ENCODE data around the gene SLC25A5. TPM values are rescaled to one million over a fixed set of nuclear protein-coding genes. Genes with fewer than 3 reads are reported as not detected.
"Not testable (repeated sequence)": the region's sequence is repeated elsewhere in the genome, so short reads cannot be mapped to it uniquely, and the experiment has no call there.

Gene SLC25A5
- total and polyA plus RNA-seq, 4 donors, result 191 to 304 (median 207) TPM

DNA sequence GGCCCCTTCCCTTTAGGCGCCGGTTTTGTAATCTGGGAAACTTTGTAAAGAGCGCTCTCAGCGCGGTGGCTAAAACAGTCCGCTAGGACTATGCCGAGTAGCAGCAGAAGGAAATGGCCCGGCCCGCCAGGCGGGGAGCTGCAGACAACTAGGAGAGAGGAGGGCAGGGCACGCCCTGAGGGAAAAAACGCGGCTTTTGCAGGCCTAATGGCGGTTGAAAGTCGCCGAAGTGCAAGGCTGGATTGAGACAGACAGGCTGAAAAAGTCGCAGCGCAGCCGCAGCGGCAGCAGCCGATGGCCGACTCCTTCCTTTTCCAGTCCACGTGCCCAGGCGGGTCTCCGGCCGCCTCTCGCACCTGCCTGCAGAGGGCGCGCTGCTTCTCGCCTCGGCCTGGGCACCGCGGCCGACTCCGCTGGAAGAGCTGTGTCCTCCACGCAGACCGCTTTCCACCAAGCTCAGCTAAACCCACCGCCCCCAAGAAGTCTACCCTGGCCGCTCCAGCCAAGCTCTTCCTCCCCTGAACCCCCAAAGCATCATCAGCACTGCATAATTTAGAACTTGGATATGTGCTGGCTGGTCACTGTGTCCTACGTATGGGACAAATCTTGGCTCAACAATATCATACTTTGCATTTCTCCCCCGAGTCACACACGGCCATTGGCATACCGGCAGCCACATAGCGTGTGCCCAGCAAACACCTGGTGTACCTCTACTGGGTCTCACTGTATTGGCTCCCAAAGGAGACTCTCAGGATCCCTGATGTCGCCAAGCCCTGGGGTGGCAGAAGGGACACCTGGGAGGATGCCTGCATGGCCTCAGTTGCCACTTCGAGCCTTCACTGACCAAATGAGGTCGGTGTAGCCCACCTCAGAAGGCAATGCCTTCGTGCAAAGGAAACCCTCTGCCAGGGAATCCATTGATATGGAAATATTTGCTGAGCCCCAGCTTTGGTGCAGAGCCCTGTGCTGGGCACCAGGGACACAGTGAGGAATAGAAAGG lies 14.5 kb downstream of the SLC25A5 start:
- peak overlapping the region; percentile 72 to 84 for H3K27ac ChIP-seq (ENCODE audit: low read depth in 1 of 2, low read length in 2 of 2)
- H3K27me3 ChIP-seq (ENCODE audit: control insufficient read depth in 4 of 4, insufficient read depth in 4 of 4, low read length in 3 of 4), result no peaks in the 10 kb centered on the region
- peak; percentile 69 for DNase-seq (ENCODE audit: low spot score)
- H3K4me1 ChIP-seq (ENCODE audit: control insufficient read depth in 4 of 4, insufficient read depth in 4 of 4, low read length in 3 of 4), result peaks cover 3 to 33% (median 23%) of the 10 kb centered on the region in 4 donors
- 13% methylated on average over 48 of the region's 48 CpGs for WGBS
- TF ChIP-seq RXRA (IDR thresholded peaks at IDR 0.05), result peak in 1 of 2 donors; percentile 10
- TF ChIP-seq, protein P1, sequence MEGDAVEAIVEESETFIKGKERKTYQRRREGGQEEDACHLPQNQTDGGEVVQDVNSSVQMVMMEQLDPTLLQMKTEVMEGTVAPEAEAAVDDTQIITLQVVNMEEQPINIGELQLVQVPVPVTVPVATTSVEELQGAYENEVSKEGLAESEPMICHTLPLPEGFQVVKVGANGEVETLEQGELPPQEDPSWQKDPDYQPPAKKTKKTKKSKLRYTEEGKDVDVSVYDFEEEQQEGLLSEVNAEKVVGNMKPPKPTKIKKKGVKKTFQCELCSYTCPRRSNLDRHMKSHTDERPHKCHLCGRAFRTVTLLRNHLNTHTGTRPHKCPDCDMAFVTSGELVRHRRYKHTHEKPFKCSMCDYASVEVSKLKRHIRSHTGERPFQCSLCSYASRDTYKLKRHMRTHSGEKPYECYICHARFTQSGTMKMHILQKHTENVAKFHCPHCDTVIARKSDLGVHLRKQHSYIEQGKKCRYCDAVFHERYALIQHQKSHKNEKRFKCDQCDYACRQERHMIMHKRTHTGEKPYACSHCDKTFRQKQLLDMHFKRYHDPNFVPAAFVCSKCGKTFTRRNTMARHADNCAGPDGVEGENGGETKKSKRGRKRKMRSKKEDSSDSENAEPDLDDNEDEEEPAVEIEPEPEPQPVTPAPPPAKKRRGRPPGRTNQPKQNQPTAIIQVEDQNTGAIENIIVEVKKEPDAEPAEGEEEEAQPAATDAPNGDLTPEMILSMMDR (IDR thresholded peaks at IDR 0.05; ENCODE audit: low read depth, low read length, missing input control), result peak; percentile 59
- TF ChIP-seq YY1 (IDR thresholded peaks at IDR 0.05), result peak; percentile 90
- TF ChIP-seq JUND (IDR thresholded peaks at IDR 0.05), result no peak
- TF ChIP-seq RAD21 (IDR thresholded peaks at IDR 0.05), result peak; percentile 44 to 68
- TF ChIP-seq, protein P2, sequence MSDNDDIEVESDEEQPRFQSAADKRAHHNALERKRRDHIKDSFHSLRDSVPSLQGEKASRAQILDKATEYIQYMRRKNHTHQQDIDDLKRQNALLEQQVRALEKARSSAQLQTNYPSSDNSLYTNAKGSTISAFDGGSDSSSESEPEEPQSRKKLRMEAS (IDR thresholded peaks at IDR 0.05), result peak; percentile 49
- H3K9ac ChIP-seq (ENCODE audit: low read depth in 1 of 2, low read length in 2 of 2), result peak overlapping the region; percentile 41 to 47
- H3K36me3 ChIP-seq (ENCODE audit: control insufficient read depth in 4 of 4, insufficient read depth in 3 of 4, low read depth in 1 of 4, low read length in 3 of 4), result no peaks in the 10 kb centered on the region
- peak overlapping the region in 2 of 3 donors; percentile 42 to 47 for H3K4me3 ChIP-seq (ENCODE audit: low read depth in 1 of 3, low read length in 3 of 3)
- H3K9me3 ChIP-seq (ENCODE audit: control insufficient read depth in 4 of 4, low read length in 3 of 4), result no peaks in the 10 kb centered on the region

DNA sequence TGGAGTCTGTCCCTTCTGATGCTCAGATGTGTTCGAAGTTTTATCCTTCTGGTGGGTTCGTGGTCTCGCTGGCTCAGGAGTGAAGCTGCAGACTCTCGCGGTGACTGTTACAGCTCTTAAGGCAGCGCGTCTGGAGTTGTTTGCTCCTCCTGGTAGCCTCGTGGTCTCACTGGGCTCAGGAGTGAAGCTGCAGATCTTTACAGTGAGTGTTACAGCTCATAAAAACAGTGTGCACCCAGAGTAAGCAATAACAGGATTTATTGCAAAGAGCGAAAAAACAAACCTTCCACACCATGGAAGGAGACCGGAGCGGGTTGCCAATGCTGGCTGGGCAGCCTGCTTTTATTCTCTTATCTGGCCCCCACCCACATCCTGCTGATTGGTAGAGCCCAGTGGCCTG lies 18.5 kb downstream of the SLC25A5 start:
- no peaks in the 10 kb centered on the region for H3K36me3 ChIP-seq (ENCODE audit: control insufficient read depth in 4 of 4, insufficient read depth in 3 of 4, low read depth in 1 of 4, low read length in 3 of 4)
- peaks cover 2 to 13% (median 9%) of the 10 kb centered on the region in 4 donors for H3K4me1 ChIP-seq (ENCODE audit: control insufficient read depth in 4 of 4, insufficient read depth in 4 of 4, low read length in 3 of 4)
- no peak overlapping the region for H3K9ac ChIP-seq (ENCODE audit: low read depth in 1 of 2, low read length in 2 of 2)
- H3K27ac ChIP-seq (ENCODE audit: low read depth in 1 of 2, low read length in 2 of 2), result no peak overlapping the region
- no peaks in the 10 kb centered on the region for H3K27me3 ChIP-seq (ENCODE audit: control insufficient read depth in 4 of 4, insufficient read depth in 4 of 4, low read length in 3 of 4)
- TF ChIP-seq, protein P3, sequence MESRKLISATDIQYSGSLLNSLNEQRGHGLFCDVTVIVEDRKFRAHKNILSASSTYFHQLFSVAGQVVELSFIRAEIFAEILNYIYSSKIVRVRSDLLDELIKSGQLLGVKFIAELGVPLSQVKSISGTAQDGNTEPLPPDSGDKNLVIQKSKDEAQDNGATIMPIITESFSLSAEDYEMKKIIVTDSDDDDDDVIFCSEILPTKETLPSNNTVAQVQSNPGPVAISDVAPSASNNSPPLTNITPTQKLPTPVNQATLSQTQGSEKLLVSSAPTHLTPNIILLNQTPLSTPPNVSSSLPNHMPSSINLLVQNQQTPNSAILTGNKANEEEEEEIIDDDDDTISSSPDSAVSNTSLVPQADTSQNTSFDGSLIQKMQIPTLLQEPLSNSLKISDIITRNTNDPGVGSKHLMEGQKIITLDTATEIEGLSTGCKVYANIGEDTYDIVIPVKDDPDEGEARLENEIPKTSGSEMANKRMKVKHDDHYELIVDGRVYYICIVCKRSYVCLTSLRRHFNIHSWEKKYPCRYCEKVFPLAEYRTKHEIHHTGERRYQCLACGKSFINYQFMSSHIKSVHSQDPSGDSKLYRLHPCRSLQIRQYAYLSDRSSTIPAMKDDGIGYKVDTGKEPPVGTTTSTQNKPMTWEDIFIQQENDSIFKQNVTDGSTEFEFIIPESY (IDR thresholded peaks at IDR 0.05), result no peak
- no peak for TF ChIP-seq EGR1 (IDR thresholded peaks at IDR 0.05; ENCODE audit: low read depth in 2 of 2)
- TF ChIP-seq RXRA (IDR thresholded peaks at IDR 0.05), result no peak
- TF ChIP-seq SP1 (IDR thresholded peaks at IDR 0.05), result no peak
- TF ChIP-seq GABPA (IDR thresholded peaks at IDR 0.05 in 1 of 2, conservative IDR thresholded peaks at IDR 0.05 in 1 of 2), result no peak
- TF ChIP-seq RAD21 (IDR thresholded peaks at IDR 0.05), result no peak
- TF ChIP-seq, protein P4, sequence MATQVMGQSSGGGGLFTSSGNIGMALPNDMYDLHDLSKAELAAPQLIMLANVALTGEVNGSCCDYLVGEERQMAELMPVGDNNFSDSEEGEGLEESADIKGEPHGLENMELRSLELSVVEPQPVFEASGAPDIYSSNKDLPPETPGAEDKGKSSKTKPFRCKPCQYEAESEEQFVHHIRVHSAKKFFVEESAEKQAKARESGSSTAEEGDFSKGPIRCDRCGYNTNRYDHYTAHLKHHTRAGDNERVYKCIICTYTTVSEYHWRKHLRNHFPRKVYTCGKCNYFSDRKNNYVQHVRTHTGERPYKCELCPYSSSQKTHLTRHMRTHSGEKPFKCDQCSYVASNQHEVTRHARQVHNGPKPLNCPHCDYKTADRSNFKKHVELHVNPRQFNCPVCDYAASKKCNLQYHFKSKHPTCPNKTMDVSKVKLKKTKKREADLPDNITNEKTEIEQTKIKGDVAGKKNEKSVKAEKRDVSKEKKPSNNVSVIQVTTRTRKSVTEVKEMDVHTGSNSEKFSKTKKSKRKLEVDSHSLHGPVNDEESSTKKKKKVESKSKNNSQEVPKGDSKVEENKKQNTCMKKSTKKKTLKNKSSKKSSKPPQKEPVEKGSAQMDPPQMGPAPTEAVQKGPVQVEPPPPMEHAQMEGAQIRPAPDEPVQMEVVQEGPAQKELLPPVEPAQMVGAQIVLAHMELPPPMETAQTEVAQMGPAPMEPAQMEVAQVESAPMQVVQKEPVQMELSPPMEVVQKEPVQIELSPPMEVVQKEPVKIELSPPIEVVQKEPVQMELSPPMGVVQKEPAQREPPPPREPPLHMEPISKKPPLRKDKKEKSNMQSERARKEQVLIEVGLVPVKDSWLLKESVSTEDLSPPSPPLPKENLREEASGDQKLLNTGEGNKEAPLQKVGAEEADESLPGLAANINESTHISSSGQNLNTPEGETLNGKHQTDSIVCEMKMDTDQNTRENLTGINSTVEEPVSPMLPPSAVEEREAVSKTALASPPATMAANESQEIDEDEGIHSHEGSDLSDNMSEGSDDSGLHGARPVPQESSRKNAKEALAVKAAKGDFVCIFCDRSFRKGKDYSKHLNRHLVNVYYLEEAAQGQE (IDR thresholded peaks at IDR 0.05), result no peak
- TF ChIP-seq FOXA2 (IDR thresholded peaks at IDR 0.05), result no peak
- TF ChIP-seq HNF4G (IDR thresholded peaks at IDR 0.05), result no peak
- TF ChIP-seq TAF1 (conservative IDR thresholded peaks at IDR 0.05), result no peak
- TF ChIP-seq FOXA1 (IDR thresholded peaks at IDR 0.05), result no peak
- H3K9me3 ChIP-seq (ENCODE audit: control insufficient read depth in 4 of 4, low read length in 3 of 4), result no peaks in the 10 kb centered on the region
- H3K4me3 ChIP-seq (ENCODE audit: low read depth in 1 of 3, low read length in 3 of 3), result no peak overlapping the region
- 79% methylated on average over 11 of the region's 11 CpGs for WGBS
- DNase-seq (ENCODE audit: low spot score), result no peak

DNA sequence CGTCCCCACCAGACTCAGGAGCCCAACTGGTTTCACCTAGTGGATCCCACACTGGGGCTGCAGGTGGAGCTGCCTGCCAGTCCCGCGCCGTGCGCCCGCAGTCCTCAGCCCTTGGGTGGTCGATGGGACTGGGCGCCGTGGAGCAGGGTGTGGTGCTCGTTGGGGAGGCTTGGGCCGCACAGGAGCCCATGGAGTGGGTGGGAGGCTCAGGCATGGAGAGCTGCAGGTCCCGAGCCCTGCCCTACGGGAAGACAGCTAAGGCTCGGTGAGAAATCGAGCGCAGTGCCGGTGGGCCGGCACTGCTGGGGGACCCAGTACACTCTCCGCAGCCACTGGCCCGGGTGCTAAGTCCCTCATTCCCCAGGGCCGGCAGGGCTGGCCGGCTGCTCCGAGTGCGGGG lies 19.5 kb downstream of the SLC25A5 start:
- not testable (repeated sequence) for H3K9ac ChIP-seq (ENCODE audit: low read depth in 1 of 2, low read length in 2 of 2); H3K36me3 ChIP-seq (ENCODE audit: control insufficient read depth in 4 of 4, insufficient read depth in 3 of 4, low read depth in 1 of 4, low read length in 3 of 4); H3K4me1 ChIP-seq (ENCODE audit: control insufficient read depth in 4 of 4, insufficient read depth in 4 of 4, low read length in 3 of 4); H3K4me3 ChIP-seq (ENCODE audit: low read depth in 1 of 3, low read length in 3 of 3); H3K27me3 ChIP-seq (ENCODE audit: control insufficient read depth in 4 of 4, insufficient read depth in 4 of 4, low read length in 3 of 4); H3K9me3 ChIP-seq (ENCODE audit: control insufficient read depth in 4 of 4, low read length in 3 of 4); DNase-seq (ENCODE audit: low spot score); H3K27ac ChIP-seq (ENCODE audit: low read depth in 1 of 2, low read length in 2 of 2)
- WGBS, result 93% methylated on average over 24 of the region's 24 CpGs
